ENCODE measurements around the gene CIP2A.

The CIP2A gene

GRCh38 chr3:108548304-108548703 lies 40.9 kb downstream of the CIP2A start:
- Mint-ChIP-seq H3K27me3 (no peaks in the 10 kb centered on the region), H3K4me3 (no peak overlapping the region), H3K9me3 (peaks cover 2% of the 10 kb centered on the region), H3K27ac (no peak overlapping the region), H3K4me1 (ENCODE audit: low read depth) (peaks cover 11% of the 10 kb centered on the region), H3K36me3 (ENCODE audit: low read depth) (peaks cover 69% of the 10 kb centered on the region)
- no peak for DNase-seq

- Mint-ChIP-seq H3K36me3 (ENCODE audit: low read depth) (peaks cover 65% of the 10 kb centered on the region), H3K4me3 (no peak overlapping the region), H3K9me3 (peaks cover 2% of the 10 kb centered on the region), H3K27ac (no peak overlapping the region), H3K27me3 (no peaks in the 10 kb centered on the region), H3K4me1 (ENCODE audit: low read depth) (peaks cover 10% of the 10 kb centered on the region)
- no peak for DNase-seq
Measured at GRCh38 chr3:108546692-108547091, 42.5 kb downstream of the CIP2A start.

GRCh38 chr3:108546247-108546646 lies 43.0 kb downstream of the CIP2A start:
- no peak for DNase-seq
- H3K4me3 Mint-ChIP-seq, result no peak overlapping the region

GRCh38 chr3:108538083-108538482 lies 51.2 kb downstream of the CIP2A start:
- no peak overlapping the region for H3K4me3 Mint-ChIP-seq
- peaks cover 5% of the 10 kb centered on the region for H3K27me3 Mint-ChIP-seq
- H3K36me3 Mint-ChIP-seq (ENCODE audit: low read depth), result peaks cover 8% of the 10 kb centered on the region
- H3K27ac Mint-ChIP-seq, result no peak overlapping the region
- no peaks in the 10 kb centered on the region for H3K4me1 Mint-ChIP-seq (ENCODE audit: low read depth)
- DNase-seq, result no peak
- H3K9me3 Mint-ChIP-seq, result no peaks in the 10 kb centered on the region

More at GRCh38 chr3:108546247-108546646, 43.0 kb downstream of the CIP2A start:
- H3K36me3 Mint-ChIP-seq (ENCODE audit: low read depth), result peaks cover 62% of the 10 kb centered on the region
- H3K9me3 Mint-ChIP-seq, result peaks cover 2% of the 10 kb centered on the region
- H3K27me3 Mint-ChIP-seq, result no peaks in the 10 kb centered on the region
- H3K4me1 Mint-ChIP-seq (ENCODE audit: low read depth), result peaks cover 10% of the 10 kb centered on the region
- H3K27ac Mint-ChIP-seq, result no peak overlapping the region

GRCh38 chr3:108528459-108529252 lies 60.6 kb downstream of the CIP2A start:
- H3K9me3 Mint-ChIP-seq, result no peaks in the 10 kb centered on the region
- DNase-seq, result no peak
- no peak overlapping the region for H3K4me3 Mint-ChIP-seq
- H3K4me1 Mint-ChIP-seq (ENCODE audit: low read depth), result no peaks in the 10 kb centered on the region
- peaks cover 20% of the 10 kb centered on the region for H3K27me3 Mint-ChIP-seq
- no peak overlapping the region for H3K27ac Mint-ChIP-seq
- no peaks in the 10 kb centered on the region for H3K36me3 Mint-ChIP-seq (ENCODE audit: low read depth)

GRCh38 chr3:108527817-108528216 lies 61.4 kb downstream of the CIP2A start:
- Mint-ChIP-seq H3K36me3 (ENCODE audit: low read depth) (no peaks in the 10 kb centered on the region), H3K9me3 (no peaks in the 10 kb centered on the region), H3K4me3 (no peak overlapping the region), H3K27ac (no peak overlapping the region), H3K27me3 (peaks cover 20% of the 10 kb centered on the region), H3K4me1 (ENCODE audit: low read depth) (no peaks in the 10 kb centered on the region)
- no peak for DNase-seq

GRCh38 chr3:108527109-108527508 lies 62.1 kb downstream of the CIP2A start:
- Mint-ChIP-seq H3K36me3 (ENCODE audit: low read depth) (no peaks in the 10 kb centered on the region), H3K27me3 (peaks cover 14% of the 10 kb centered on the region), H3K4me1 (ENCODE audit: low read depth) (no peaks in the 10 kb centered on the region), H3K27ac (no peak overlapping the region), H3K4me3 (no peak overlapping the region), H3K9me3 (no peaks in the 10 kb centered on the region)
- no peak for DNase-seq

GRCh38 chr3:108525971-108526370 lies 63.3 kb downstream of the CIP2A start:
- H3K27ac Mint-ChIP-seq, result no peak overlapping the region
- no peak overlapping the region for H3K4me3 Mint-ChIP-seq
- no peak for DNase-seq
- H3K9me3 Mint-ChIP-seq, result no peaks in the 10 kb centered on the region
- no peaks in the 10 kb centered on the region for H3K36me3 Mint-ChIP-seq (ENCODE audit: low read depth)
- H3K4me1 Mint-ChIP-seq (ENCODE audit: low read depth), result no peaks in the 10 kb centered on the region
- peaks cover 9% of the 10 kb centered on the region for H3K27me3 Mint-ChIP-seq

GRCh38 chr3:108525256-108525655 lies 64.0 kb downstream of the CIP2A start:
- Mint-ChIP-seq H3K27ac (no peak overlapping the region), H3K4me3 (no peak overlapping the region), H3K27me3 (peaks cover 9% of the 10 kb centered on the region), H3K9me3 (no peaks in the 10 kb centered on the region), H3K4me1 (ENCODE audit: low read depth) (no peaks in the 10 kb centered on the region), H3K36me3 (ENCODE audit: low read depth) (no peaks in the 10 kb centered on the region)
- DNase-seq, result no peak

GRCh38 chr3:108524537-108524936 lies 64.7 kb downstream of the CIP2A start:
- Mint-ChIP-seq H3K36me3 (ENCODE audit: low read depth) (no peaks in the 10 kb centered on the region), H3K4me3 (no peak overlapping the region), H3K27me3 (peaks cover 9% of the 10 kb centered on the region), H3K4me1 (ENCODE audit: low read depth) (no peaks in the 10 kb centered on the region), H3K9me3 (no peaks in the 10 kb centered on the region), H3K27ac (no peak overlapping the region)
- no peak for DNase-seq

- Mint-ChIP-seq H3K9me3 (no peaks in the 10 kb centered on the region), H3K27ac (no peak overlapping the region), H3K4me3 (no peak overlapping the region), H3K4me1 (ENCODE audit: low read depth) (no peaks in the 10 kb centered on the region), H3K36me3 (ENCODE audit: low read depth) (no peaks in the 10 kb centered on the region), H3K27me3 (no peaks in the 10 kb centered on the region)
- DNase-seq, result no peak
Measured at GRCh38 chr3:108518895-108519294, 70.3 kb downstream of the CIP2A start.

GRCh38 chr3:108516881-108517280 lies 72.4 kb downstream of the CIP2A start:
- Mint-ChIP-seq H3K27ac (no peak overlapping the region), H3K4me3 (no peak overlapping the region), H3K4me1 (ENCODE audit: low read depth) (no peaks in the 10 kb centered on the region), H3K27me3 (no peaks in the 10 kb centered on the region), H3K9me3 (no peaks in the 10 kb centered on the region), H3K36me3 (ENCODE audit: low read depth) (no peaks in the 10 kb centered on the region)
- no peak for DNase-seq

- Mint-ChIP-seq H3K4me1 (ENCODE audit: low read depth) (no peaks in the 10 kb centered on the region), H3K9me3 (no peaks in the 10 kb centered on the region), H3K27ac (no peak overlapping the region), H3K36me3 (ENCODE audit: low read depth) (no peaks in the 10 kb centered on the region), H3K27me3 (no peaks in the 10 kb centered on the region), H3K4me3 (no peak overlapping the region)
- no peak for DNase-seq
Measured at GRCh38 chr3:108513961-108514360, 75.3 kb downstream of the CIP2A start.

- DNase-seq, result no peak
- Mint-ChIP-seq H3K27me3 (no peaks in the 10 kb centered on the region), H3K27ac (no peak overlapping the region), H3K4me3 (no peak overlapping the region), H3K9me3 (no peaks in the 10 kb centered on the region), H3K36me3 (ENCODE audit: low read depth) (no peaks in the 10 kb centered on the region), H3K4me1 (ENCODE audit: low read depth) (no peaks in the 10 kb centered on the region)
Measured at GRCh38 chr3:108512671-108513070, 76.6 kb downstream of the CIP2A start.

GRCh38 chr3:108511490-108511889 lies 77.7 kb downstream of the CIP2A start:
- Mint-ChIP-seq H3K4me1 (ENCODE audit: low read depth) (no peaks in the 10 kb centered on the region), H3K4me3 (no peak overlapping the region), H3K9me3 (no peaks in the 10 kb centered on the region), H3K36me3 (ENCODE audit: low read depth) (no peaks in the 10 kb centered on the region), H3K27ac (no peak overlapping the region), H3K27me3 (no peaks in the 10 kb centered on the region)
- no peak for DNase-seq

- Mint-ChIP-seq H3K27ac (no peak overlapping the region), H3K4me1 (ENCODE audit: low read depth) (no peaks in the 10 kb centered on the region), H3K9me3 (no peaks in the 10 kb centered on the region), H3K27me3 (no peaks in the 10 kb centered on the region), H3K4me3 (no peak overlapping the region), H3K36me3 (ENCODE audit: low read depth) (no peaks in the 10 kb centered on the region)
- DNase-seq, result no peak
Measured at GRCh38 chr3:108511055-108511454, 78.2 kb downstream of the CIP2A start.
